HEK293 (cell line): ENCODE results near the gene MRTFB.

Experiments
- CTCF ChIP-seq: fragments of 450-650 bp; formaldehyde crosslinking; IDR thresholded peaks from 2 replicates; pipeline ENCODE4 v1.5.1; 2016; ENCODE audit warnings: missing biosample characterization, missing genetic modification characterization
- ELK4 ChIP-seq: IDR thresholded peaks from 2 replicates; pipeline ENCODE4 v1.6.1; 2011; ENCODE audit warnings: mild to moderate bottlenecking, low read depth, low read length, borderline replicate concordance
- SCRT1 ChIP-seq: fragments of 450-650 bp; formaldehyde crosslinking; IDR thresholded peaks from 2 replicates; pipeline ENCODE4 v1.5.1; 2016; ENCODE audit warnings: missing biosample characterization, missing genetic modification characterization, borderline replicate concordance
- ZBTB20 ChIP-seq: fragments of 450-650 bp; formaldehyde crosslinking; IDR thresholded peaks from 2 replicates; pipeline ENCODE4 v1.5.1; 2016; ENCODE audit warnings: missing biosample characterization, missing genetic modification characterization
- ZNF121 ChIP-seq: fragments of 450-650 bp; formaldehyde crosslinking; IDR thresholded peaks from 2 replicates; pipeline ENCODE4 v1.5.1; 2016; ENCODE audit warnings: missing biosample characterization, missing genetic modification characterization
- ZNF146 ChIP-seq: fragments of 450-650 bp; formaldehyde crosslinking; IDR thresholded peaks from 2 replicates; pipeline ENCODE4 v1.5.1; 2016; ENCODE audit warnings: missing biosample characterization, missing genetic modification characterization
- ZNF175 ChIP-seq: fragments of 450-650 bp; formaldehyde crosslinking; IDR thresholded peaks from 2 replicates; pipeline ENCODE4 v1.5.1; 2016; ENCODE audit warnings: missing biosample characterization, missing genetic modification characterization
- ZNF521 ChIP-seq: fragments of 450-650 bp; formaldehyde crosslinking; IDR thresholded peaks from 2 replicates; pipeline ENCODE4 v1.5.1; 2017; ENCODE audit warnings: missing biosample characterization, mild to moderate bottlenecking, missing genetic modification characterization
- ZNF747 ChIP-seq: fragments of 450-650 bp; formaldehyde crosslinking; IDR thresholded peaks from 2 replicates; pipeline ENCODE4 v1.5.1; 2016; ENCODE audit warnings: missing biosample characterization, missing genetic modification characterization
- ZNF785 ChIP-seq: fragments of 450-650 bp; formaldehyde crosslinking; IDR thresholded peaks from 2 replicates; pipeline ENCODE4 v1.5.1; 2016; ENCODE audit warnings: missing biosample characterization, missing genetic modification characterization
- ZNF830 ChIP-seq: fragments of 450-650 bp; IDR thresholded peaks from 2 replicates; pipeline ENCODE4 v1.5.0; 2018; ENCODE audit warnings: missing biosample characterization, missing genetic modification characterization, low read depth, mild to moderate bottlenecking, moderate library complexity

- no peak for TF ChIP-seq ZNF146
- no peak for TF ChIP-seq SCRT1 (tag by site-specific recombination)
- TF ChIP-seq ZNF747 (tag by site-specific recombination) = no peak
- no peak for TF ChIP-seq CTCF
- no peak for TF ChIP-seq ZNF785 (tag by site-specific recombination)
- no peak for TF ChIP-seq ZNF175 (tag by site-specific recombination)
- no peak for TF ChIP-seq ZNF830 (tag by site-specific recombination)
- no peak for TF ChIP-seq ZNF521 (tag by site-specific recombination)
- no peak for TF ChIP-seq ZBTB20 (tag by site-specific recombination)
- no peak for TF ChIP-seq ELK4
- TF ChIP-seq ZNF121 (tag by site-specific recombination) = no peak
Measured at GRCh38 chr16:14193316-14193871, 122.3 kb downstream of the MRTFB start.
